GM12875 (cell line): Measurements from ENCODE around the gene U2AF2.
A peak's percentile ranks its signal among the peaks of the same experiment; 100 is the strongest.

ENCODE experiments used
- H3K4me3 ChIP-seq: one replicate; pipeline ENCODE4 v1.5.1; 2011; ENCODE audit warnings: low read depth, low read length, control low read depth
- CTCF ChIP-seq: IDR thresholded peaks from 2 replicates; pipeline ENCODE4 v1.5.1; 2011; ENCODE audit warnings: low read depth, mild to moderate bottlenecking, control low read depth, inconsistent platforms, low read length, moderate library complexity, borderline replicate concordance; ENCODE audit not compliant: insufficient read depth

U2AF2 gene

GRCh38 chr19:55655648-55656040, 809 bp downstream of the U2AF2 start:
- no peak for TF ChIP-seq CTCF
- H3K4me3 ChIP-seq = peak overlapping the region; percentile 95

- no peak for TF ChIP-seq CTCF
- peak overlapping the region; percentile 95 for H3K4me3 ChIP-seq
These were observed 1.7 kb downstream of the U2AF2 start for GRCh38 chr19:55656552-55656951.

DNA sequence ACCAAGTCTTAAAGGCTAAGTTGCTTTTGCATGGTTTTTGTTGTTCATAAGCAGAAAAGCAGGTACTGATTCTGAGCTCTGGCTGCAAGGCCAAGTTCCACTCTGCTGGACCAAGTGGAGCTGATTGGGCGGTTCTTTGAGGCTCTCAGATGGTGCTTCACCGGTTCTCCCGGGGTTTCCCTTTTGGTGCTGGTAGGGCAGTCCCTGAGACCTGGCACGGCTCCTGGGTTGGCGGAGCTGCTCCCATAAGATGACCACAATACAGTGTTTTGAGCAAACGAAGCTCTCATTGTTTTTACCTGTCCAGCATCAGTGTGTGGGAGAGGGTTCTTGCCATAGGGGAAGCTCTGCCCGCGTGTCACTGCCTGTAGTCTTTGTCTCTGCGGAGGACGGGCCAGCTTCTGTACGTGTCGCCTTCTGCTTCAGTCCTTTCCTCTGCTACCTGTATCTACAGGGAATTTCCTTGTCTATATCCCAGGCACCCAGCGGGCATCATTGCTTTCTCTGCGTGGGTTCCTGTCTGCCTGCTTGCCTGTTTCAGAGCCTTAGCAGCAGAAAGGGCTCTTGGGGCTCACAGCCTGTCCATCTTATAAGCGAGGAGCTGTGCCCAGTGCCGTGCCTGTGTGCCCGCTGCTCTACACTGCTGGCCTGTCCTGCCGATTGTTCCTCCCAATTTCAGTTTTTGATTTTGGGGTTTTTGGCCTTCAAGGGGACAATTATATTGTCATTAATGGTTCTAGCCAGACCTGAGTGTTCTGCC, 2.3 kb downstream of the U2AF2 start:
- peak overlapping the region; percentile 95 for H3K4me3 ChIP-seq
- no peak for TF ChIP-seq CTCF

- H3K4me3 ChIP-seq = no peak overlapping the region
- no peak for TF ChIP-seq CTCF
These were observed 4.1 kb downstream of the U2AF2 start for GRCh38 chr19:55658846-55659459.

DNA sequence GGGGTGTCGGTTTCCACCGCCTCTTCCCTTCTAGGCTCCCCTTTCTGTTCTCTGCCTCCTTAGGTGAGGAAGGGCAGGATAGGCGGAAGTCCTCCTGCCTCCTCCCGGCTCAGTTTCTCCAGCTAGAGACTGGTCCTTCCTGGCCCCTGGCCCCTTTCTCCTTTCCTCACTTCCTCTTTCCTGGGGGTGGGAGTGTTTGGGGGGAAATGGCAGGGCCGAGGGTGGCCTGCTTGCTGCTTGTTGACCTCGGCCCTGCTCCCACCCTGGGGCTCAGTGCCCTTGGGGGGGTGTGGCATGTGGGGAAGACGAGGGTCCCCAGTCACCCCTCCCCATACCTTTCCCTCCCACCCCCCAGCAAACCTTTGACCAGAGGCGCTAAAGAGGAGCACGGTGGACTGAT, 5.0 kb downstream of the U2AF2 start:
- no peak overlapping the region for H3K4me3 ChIP-seq
- no peak for TF ChIP-seq CTCF

- TF ChIP-seq CTCF = no peak
- H3K4me3 ChIP-seq = no peak overlapping the region
These were observed 5.6 kb downstream of the U2AF2 start for GRCh38 chr19:55660404-55660803.

GRCh38 chr19:55660991-55661390, 6.2 kb downstream of the U2AF2 start:
- no peak for TF ChIP-seq CTCF

More at GRCh38 chr19:55660991-55661390, 6.2 kb downstream of the U2AF2 start:
- H3K4me3 ChIP-seq = no peak overlapping the region
